ENCODE measurements around the gene CCDC97. TPM values are rescaled to one million over a fixed set of nuclear protein-coding genes. Genes with fewer than 3 reads are reported as not detected.

CCDC97 gene
- total RNA-seq, 1 donor: 11.2 TPM

DNA sequence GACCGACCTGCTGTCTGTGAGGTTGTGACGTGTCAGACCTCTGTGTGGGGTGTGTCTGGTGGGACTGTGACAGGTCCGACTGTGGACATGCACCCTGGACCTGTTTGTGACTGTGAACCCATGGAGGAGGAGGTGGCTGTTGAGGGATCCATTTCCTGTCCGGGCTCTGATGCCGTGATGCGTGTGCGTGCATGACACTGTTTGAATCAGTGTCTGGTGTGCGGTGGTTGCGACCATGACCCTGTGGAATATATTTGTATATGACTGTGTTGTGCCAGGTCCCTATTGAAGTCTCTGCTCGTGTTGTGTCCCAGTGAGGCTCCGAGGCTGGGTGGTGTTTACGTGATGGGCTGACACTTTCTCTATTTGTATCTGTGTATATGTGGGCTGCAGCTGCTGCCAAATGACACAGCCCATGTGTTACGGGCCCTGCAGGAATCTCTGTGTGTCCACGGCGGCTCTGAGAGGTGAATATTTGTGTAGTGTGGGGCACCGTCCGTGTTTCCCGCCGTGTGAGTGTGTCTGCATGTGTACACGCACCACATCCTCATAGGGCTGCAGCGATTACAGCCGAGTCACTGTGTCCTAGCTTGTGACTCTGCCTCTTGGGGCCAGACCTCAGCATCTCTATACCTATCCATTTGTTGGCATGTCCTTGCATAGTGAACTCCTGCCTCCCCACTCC, 18.3 kb downstream of the CCDC97 start:
- no peak overlapping the region for H3K4me3 ChIP-seq (ENCODE audit: low read depth, low read length)
- TF ChIP-seq, protein P1, sequence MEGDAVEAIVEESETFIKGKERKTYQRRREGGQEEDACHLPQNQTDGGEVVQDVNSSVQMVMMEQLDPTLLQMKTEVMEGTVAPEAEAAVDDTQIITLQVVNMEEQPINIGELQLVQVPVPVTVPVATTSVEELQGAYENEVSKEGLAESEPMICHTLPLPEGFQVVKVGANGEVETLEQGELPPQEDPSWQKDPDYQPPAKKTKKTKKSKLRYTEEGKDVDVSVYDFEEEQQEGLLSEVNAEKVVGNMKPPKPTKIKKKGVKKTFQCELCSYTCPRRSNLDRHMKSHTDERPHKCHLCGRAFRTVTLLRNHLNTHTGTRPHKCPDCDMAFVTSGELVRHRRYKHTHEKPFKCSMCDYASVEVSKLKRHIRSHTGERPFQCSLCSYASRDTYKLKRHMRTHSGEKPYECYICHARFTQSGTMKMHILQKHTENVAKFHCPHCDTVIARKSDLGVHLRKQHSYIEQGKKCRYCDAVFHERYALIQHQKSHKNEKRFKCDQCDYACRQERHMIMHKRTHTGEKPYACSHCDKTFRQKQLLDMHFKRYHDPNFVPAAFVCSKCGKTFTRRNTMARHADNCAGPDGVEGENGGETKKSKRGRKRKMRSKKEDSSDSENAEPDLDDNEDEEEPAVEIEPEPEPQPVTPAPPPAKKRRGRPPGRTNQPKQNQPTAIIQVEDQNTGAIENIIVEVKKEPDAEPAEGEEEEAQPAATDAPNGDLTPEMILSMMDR (IDR thresholded peaks at IDR 0.05; ENCODE audit: insufficient read depth, low read depth, low read length): no peak
- peak; percentile 30 for DNase-seq (ENCODE audit: low read depth)

DNA sequence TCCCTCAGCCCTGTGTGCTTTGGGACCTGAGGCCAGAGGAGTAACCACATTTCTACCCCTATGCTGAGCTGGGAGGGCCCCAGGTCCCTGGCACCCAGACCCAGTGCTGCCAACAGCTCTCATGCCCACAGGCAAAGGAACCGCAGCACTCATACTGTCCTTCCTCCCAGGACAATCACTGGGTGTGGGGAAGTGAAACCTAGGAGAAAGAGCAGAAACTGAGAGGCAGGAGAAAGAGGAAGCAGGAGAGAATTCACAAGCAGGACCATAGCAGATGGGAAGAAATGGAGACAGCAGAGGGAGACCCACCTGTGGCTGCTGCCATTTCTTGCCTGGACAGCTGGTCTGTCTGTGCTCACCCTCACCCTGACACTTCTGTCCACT, 18.9 kb downstream of the CCDC97 start:
- no peak for DNase-seq (ENCODE audit: low read depth)
- H3K4me3 ChIP-seq (ENCODE audit: low read depth, low read length): no peak overlapping the region
- TF ChIP-seq, protein P1 (IDR thresholded peaks at IDR 0.05; ENCODE audit: insufficient read depth, low read depth, low read length): no peak

DNA sequence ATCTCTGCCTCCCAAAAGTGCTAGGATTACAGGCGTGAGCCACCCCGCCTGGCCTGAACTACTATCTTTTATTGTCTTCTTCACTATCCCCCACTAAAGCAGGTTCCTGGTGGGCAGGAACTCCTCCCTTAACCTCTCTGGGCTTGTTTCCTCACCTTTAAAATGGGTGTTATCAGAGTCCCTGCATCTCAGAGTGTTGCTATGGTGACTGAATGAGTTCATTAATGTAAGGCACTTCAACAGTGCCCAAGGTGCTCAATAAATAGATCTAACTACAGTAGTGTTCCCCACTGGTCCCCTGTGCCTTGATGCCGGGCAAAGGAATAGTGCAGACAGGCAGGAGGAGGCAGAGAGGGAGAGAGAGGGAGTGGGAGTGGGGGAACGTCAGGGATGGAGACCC, 20.5 kb downstream of the CCDC97 start:
- TF ChIP-seq, protein P1 (IDR thresholded peaks at IDR 0.05; ENCODE audit: insufficient read depth, low read depth, low read length): no peak
- no peak overlapping the region for H3K4me3 ChIP-seq (ENCODE audit: low read depth, low read length)
- no peak for DNase-seq (ENCODE audit: low read depth)

DNA sequence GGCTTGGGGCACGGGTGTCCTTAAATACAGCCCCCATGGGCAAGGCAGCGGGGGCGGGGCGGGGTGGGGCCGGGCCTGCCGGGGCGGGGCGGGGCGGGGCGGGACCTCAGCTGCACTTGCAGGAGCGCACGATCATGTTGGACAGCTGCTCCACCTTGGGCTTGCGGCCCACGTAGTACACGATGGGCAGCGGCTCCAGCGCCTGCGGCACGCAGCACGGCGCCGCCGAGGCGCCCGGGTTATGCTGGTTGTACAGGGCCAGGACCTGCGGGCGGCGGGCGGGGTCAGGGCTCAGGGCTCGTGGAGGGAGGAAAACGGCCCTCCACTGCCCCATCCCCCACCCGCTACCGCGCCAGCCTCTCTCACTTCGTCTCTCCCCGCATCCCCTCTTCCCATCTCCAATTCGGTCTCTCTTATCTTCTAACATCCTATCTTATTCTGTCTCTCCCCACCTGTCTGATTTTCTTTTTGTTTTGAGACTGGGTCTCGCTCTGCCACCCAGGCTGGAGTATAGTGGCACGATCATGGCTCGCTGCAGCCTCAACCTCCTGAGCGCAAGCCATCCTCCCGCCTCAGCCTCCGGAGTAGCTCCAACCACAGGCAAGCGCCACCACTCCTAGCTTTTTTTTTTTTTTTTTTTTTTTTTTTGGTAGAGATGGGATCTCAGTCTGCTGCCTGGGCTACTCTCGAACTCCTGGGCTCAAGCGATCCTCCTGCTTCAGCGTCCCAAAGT, 21.1 kb downstream of the CCDC97 start:
- TF ChIP-seq, protein P1 (IDR thresholded peaks at IDR 0.05; ENCODE audit: insufficient read depth, low read depth, low read length): no peak
- DNase-seq (ENCODE audit: low read depth): no peak
- H3K4me3 ChIP-seq (ENCODE audit: low read depth, low read length): no peak overlapping the region

DNA sequence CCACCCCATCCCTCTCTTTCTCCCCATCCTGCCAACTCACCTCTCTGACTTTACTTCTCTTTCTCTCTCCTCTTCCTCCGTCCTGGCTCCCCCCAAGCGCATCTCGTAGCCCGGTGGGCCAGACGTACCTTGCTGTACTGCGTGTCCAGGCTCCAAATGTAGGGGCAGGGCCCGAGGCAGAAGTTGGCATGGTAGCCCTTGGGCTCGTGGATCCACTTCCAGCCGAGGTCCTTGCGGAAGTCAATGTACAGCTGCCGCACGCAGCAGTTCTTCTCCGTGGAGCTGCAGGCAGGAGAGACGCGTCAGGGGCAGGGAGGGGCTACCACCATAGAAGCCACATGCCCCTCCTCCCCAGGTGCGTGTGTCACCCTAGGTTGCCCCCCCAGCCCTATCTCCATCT, 22.0 kb downstream of the CCDC97 start:
- TF ChIP-seq, protein P1 (IDR thresholded peaks at IDR 0.05; ENCODE audit: insufficient read depth, low read depth, low read length): no peak
- DNase-seq (ENCODE audit: low read depth): no peak
- no peak overlapping the region for H3K4me3 ChIP-seq (ENCODE audit: low read depth, low read length)

DNA sequence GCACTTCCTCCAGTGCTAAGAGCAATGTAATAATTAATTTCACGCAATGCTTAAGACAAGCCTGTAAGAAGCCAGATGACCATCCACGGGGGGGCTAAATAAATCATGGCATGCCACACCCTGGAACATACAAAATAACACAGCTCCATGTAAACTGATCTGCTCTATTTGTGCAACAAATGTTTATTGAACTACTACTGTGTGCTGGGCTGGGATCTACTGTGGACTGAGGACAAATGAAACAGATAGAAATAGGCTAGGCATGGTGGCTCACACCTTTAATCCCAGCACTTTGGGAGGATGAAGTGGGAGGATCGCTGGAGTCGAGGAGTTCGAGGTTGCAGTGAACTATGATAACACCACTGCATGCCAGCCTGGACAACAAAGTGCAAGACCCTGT, 22.5 kb downstream of the CCDC97 start:
- TF ChIP-seq, protein P1 (IDR thresholded peaks at IDR 0.05; ENCODE audit: insufficient read depth, low read depth, low read length): no peak
- DNase-seq (ENCODE audit: low read depth): no peak
- no peak overlapping the region for H3K4me3 ChIP-seq (ENCODE audit: low read depth, low read length)
